ENCODE measurements around the gene PLEKHF1. TPM values are rescaled to one million over a fixed set of nuclear protein-coding genes. Genes with fewer than 3 reads are reported as not detected.

The PLEKHF1 gene
- total RNA-seq, 1 experiment from 2014 or later: 5.5 TPM

DNA sequence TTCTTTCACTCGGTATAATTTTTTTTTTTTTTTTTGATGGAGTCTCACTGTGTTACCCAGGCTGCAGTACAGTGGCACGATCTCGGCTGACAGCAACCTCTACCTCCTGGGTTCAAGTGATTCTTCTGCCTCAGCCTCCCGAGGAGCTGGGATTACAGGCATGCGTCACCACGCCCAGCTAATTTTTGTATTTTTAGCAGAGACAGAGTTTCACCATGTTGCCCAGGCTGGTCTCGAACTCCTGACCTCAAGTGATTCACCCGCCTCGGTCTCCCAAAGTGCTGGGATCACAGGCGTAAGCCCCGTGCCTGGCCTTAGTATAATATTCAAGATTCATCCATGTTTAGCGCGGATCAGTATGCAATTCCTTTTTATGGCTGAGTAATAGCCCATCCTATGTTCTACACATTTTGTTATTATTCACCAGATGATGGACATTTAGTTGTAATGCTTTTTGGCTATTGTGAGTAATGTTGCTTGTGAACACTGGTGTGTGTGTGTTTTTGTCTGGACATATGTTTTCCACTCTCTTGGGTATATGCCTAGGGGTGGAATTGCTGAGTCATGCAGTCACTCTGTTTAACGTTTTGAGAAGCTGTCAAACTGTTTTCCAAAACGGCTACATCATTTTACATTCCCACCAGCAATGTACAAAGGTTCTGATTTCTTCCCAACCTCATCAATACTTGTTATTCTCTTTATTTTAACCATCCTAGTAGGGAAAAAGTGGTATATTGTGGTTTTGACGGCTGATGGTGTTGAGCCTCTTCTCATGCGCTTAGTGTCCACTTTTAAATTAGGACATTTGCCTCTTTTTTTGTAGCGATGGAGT, 22.9 kb downstream of the PLEKHF1 start (continued):
- TF ChIP-seq, protein P1, sequence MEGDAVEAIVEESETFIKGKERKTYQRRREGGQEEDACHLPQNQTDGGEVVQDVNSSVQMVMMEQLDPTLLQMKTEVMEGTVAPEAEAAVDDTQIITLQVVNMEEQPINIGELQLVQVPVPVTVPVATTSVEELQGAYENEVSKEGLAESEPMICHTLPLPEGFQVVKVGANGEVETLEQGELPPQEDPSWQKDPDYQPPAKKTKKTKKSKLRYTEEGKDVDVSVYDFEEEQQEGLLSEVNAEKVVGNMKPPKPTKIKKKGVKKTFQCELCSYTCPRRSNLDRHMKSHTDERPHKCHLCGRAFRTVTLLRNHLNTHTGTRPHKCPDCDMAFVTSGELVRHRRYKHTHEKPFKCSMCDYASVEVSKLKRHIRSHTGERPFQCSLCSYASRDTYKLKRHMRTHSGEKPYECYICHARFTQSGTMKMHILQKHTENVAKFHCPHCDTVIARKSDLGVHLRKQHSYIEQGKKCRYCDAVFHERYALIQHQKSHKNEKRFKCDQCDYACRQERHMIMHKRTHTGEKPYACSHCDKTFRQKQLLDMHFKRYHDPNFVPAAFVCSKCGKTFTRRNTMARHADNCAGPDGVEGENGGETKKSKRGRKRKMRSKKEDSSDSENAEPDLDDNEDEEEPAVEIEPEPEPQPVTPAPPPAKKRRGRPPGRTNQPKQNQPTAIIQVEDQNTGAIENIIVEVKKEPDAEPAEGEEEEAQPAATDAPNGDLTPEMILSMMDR (IDR thresholded peaks at IDR 0.05 in 2 of 3, conservative IDR thresholded peaks at IDR 0.05 in 1 of 3; ENCODE audit: borderline replicate concordance in 1 of 3, insufficient read depth in 1 of 3, low read depth in 2 of 3, low read length in 2 of 3): no peak
- TF ChIP-seq, protein P2, sequence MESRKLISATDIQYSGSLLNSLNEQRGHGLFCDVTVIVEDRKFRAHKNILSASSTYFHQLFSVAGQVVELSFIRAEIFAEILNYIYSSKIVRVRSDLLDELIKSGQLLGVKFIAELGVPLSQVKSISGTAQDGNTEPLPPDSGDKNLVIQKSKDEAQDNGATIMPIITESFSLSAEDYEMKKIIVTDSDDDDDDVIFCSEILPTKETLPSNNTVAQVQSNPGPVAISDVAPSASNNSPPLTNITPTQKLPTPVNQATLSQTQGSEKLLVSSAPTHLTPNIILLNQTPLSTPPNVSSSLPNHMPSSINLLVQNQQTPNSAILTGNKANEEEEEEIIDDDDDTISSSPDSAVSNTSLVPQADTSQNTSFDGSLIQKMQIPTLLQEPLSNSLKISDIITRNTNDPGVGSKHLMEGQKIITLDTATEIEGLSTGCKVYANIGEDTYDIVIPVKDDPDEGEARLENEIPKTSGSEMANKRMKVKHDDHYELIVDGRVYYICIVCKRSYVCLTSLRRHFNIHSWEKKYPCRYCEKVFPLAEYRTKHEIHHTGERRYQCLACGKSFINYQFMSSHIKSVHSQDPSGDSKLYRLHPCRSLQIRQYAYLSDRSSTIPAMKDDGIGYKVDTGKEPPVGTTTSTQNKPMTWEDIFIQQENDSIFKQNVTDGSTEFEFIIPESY (IDR thresholded peaks at IDR 0.05; ENCODE audit: extremely low read depth, insufficient replicate concordance, low read length): no peak
- no peak for TF ChIP-seq ZNF274 (IDR thresholded peaks at IDR 0.05; ENCODE audit: low read depth, low read length)

DNA sequence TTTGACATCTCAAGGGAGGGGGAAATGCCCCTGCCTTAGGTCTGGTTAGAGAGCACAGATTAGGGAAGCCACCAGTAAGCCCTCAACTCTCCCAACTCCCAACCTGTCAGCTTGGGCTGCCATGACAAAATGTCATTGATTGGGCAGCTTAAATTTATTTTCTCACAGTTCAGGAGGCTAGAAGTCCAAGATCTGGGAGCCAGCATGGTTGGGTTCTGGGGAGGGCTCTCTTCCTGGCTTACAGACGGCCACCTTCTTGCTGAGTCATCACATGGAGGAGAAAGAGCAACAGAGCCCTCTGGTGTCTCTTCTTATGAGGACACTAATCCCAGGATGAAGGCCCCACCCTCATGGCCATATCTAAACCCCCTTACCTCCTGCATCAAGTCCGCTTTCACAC, 25.6 kb downstream of the PLEKHF1 start:
- H3K4me3 ChIP-seq (replicated peaks in 1 of 2; ENCODE audit: low read depth in 1 of 2, low read length in 2 of 2): no peak overlapping the region
- H3K79me2 ChIP-seq (ENCODE audit: insufficient read depth, low read length): no peaks in the 10 kb centered on the region
- POLR2A ChIA-PET: interaction anchor here (0.7 kb wide), 1 partner anchor 47 kb away, joined by 3 read pairs; no protein-coding TSS in a partner anchor
- CTCF ChIA-PET: no interaction called here
- no TSS peak for BruUV-seq (replicated peaks)
- H3K4me2 ChIP-seq (ENCODE audit: low read length): no peak overlapping the region
- no peak overlapping the region for H3K9ac ChIP-seq (ENCODE audit: low read length)
- intact Hi-C loops (cut with micrococcal nuclease): loop anchor here (1.0 kb wide), 1 partner anchor 81 kb away; no protein-coding TSS in a partner anchor
- no peaks in the 10 kb centered on the region for H3K27me3 ChIP-seq (ENCODE audit: insufficient read depth, low read length)
- H3K9me2 ChIP-seq (ENCODE audit: insufficient read depth): no peaks in the 10 kb centered on the region
- DNase-seq (ENCODE audit: low read depth, low spot score) (peak; percentile 23), ATAC-seq (peak; percentile 59)
- no peaks in the 10 kb centered on the region for H3K36me3 ChIP-seq (ENCODE audit: control insufficient read depth in 1 of 2, insufficient read depth in 2 of 2, low read length in 2 of 2)
- RAD21 ChIA-PET (ENCODE audit: low non-redundant PET in 1 of 2, low total read pairs in 2 of 2, uncharacterized antibody in 2 of 2, unreplicated experiment in 2 of 2): no interaction called here
- TF ChIP-seq CBX3 (IDR thresholded peaks at IDR 0.05; ENCODE audit: low read depth): peak; percentile 63; the same call in 1 of the 2 replicates
- TF ChIP-seq, protein P1 (IDR thresholded peaks at IDR 0.05 in 2 of 3, conservative IDR thresholded peaks at IDR 0.05 in 1 of 3; ENCODE audit: borderline replicate concordance in 1 of 3, insufficient read depth in 1 of 3, low read depth in 2 of 3, low read length in 2 of 3): peak; percentile 37 to 47 (median 39); a peak in 4 of 6 replicates
- no peak for TF ChIP-seq EGR1 (IDR thresholded peaks at IDR 0.05; ENCODE audit: low read depth)
- TF ChIP-seq RAD21 (IDR thresholded peaks at IDR 0.05; ENCODE audit: low read depth): peak; percentile 66
- H2AFZ ChIP-seq (ENCODE audit: low read depth, low read length, poor library complexity, severe bottlenecking): no peak overlapping the region
- H3K27ac ChIP-seq (ENCODE audit: low read depth, low read length): peak overlapping the region; percentile 42; the same call in 1 of the 2 replicates
- no peaks in the 10 kb centered on the region for H4K20me1 ChIP-seq (ENCODE audit: insufficient read depth)
- peaks cover 2 to 6% of the 10 kb centered on the region in 2 experiments; a peak in 1 of 4 replicates for H3K4me1 ChIP-seq (ENCODE audit: control insufficient read depth in 1 of 2, insufficient read depth in 2 of 2, low read length in 2 of 2)
- H3K9me3 ChIP-seq (ENCODE audit: control insufficient read depth in 1 of 2, insufficient read depth in 1 of 2, low read depth in 1 of 2, low read length in 2 of 2): no peaks in the 10 kb centered on the region; a peak in 2 of 4 replicates
